HT-29 (cell line): ENCODE results near the gene CD40. TPM values are rescaled to one million over a fixed set of nuclear protein-coding genes. Genes with fewer than 3 reads are reported as not detected.

Experiments
- DNase-seq: peaks from one replicate; pipeline ENCODE4 v3.0.0-alpha.2; 2015; ENCODE audit warnings: low spot score
- total RNA-seq: library from RNA; depleted of rRNA; stranded (reverse); fragments of >200 nt; shearing (Covaris generic); gene quantifications from 2 replicates; pipeline ENCODE4 v1.2.3, GENCODE V29; 2014; rRNA removed

Gene CD40
- total RNA-seq, 1 experiment from 2014 or later: not detected

GRCh38 chr20:46172961-46173536, 54.9 kb downstream of the CD40 start:
- DNase-seq: no peak

GRCh38 chr20:46173652-46174468, 55.7 kb downstream of the CD40 start:
- DNase-seq: no peak

- DNase-seq: no peak
Observed at GRCh38 chr20:46174469-46175126, 56.5 kb downstream of the CD40 start.

GRCh38 chr20:46175127-46175494, 57.0 kb downstream of the CD40 start:
- DNase-seq: no peak

- no peak for DNase-seq
Observed at GRCh38 chr20:46176739-46177378, 58.7 kb downstream of the CD40 start.

GRCh38 chr20:46177768-46178167, 59.7 kb downstream of the CD40 start:
- no peak for DNase-seq

GRCh38 chr20:46178891-46179290, 60.8 kb downstream of the CD40 start:
- no peak for DNase-seq

Other genes starting within 250 kb of the CD40 start
- gene ZSWIM1, start 237.1 kb upstream of the CD40 start, total RNA-seq: 16.1 and 20.2 TPM in 2 replicates
- 7.1 and 10.4 TPM in 2 replicates for gene SPATA25, start 230.7 kb upstream of the CD40 start, total RNA-seq
- gene NEURL2, start 227.1 kb upstream of the CD40 start, total RNA-seq: 8.9 and 11.4 TPM in 2 replicates
- gene CTSA, start 227.0 kb upstream of the CD40 start, total RNA-seq: 151 and 162 TPM in 2 replicates
- 1.0 and 2.1 TPM in 2 replicates for gene PLTP, start 206.2 kb upstream of the CD40 start, total RNA-seq
- 25.5 and 31.7 TPM in 2 replicates for gene PCIF1, start 183.6 kb upstream of the CD40 start, total RNA-seq
- gene ZNF335, start 146.1 kb upstream of the CD40 start, total RNA-seq: 39.2 and 44.8 TPM in 2 replicates
- not detected in 2 replicates for gene MMP9, start 109.4 kb upstream of the CD40 start, total RNA-seq
- not detected in 2 replicates for gene SLC12A5, start 89.1 kb upstream of the CD40 start, total RNA-seq
- 20.3 and 21.0 TPM in 2 replicates for gene NCOA5, start 28.4 kb upstream of the CD40 start, total RNA-seq
- not detected in 2 replicates for gene CDH22, start 190.2 kb downstream of the CD40 start, total RNA-seq